Kidney (tissue), 14 donors: Measurements from ENCODE around the gene ISM2. TPM values are rescaled to one million over a fixed set of nuclear protein-coding genes. Genes with fewer than 3 reads are reported as not detected.
A peak's percentile ranks its signal among the peaks of the same experiment; 100 is the strongest.

Experiments
- DNase-seq, 5 donors: peaks; one replicate each; pipeline ENCODE4 v3.0.0-alpha.2; 2013 to 2020
- FAIRE-seq: peaks from 2 replicates; lab custom pipeline; 2012; peaks lifted over from hg19 to GRCh38; lab: Jason Lieb, UNC
- H3K27ac ChIP-seq, 2 donors: one replicate each; pipeline ENCODE4 v1.7.0; 2013; ENCODE audit warnings: low read depth in 2 of 2, low read length in 2 of 2, inconsistent platforms in 1 of 2
- H3K27me3 ChIP-seq: one replicate; pipeline ENCODE4 v1.7.1; 2013; ENCODE audit warnings: low read length, inconsistent platforms; ENCODE audit not compliant: control insufficient read depth, insufficient read depth
- H3K36me3 ChIP-seq, 3 donors: one replicate each; pipeline versions ENCODE4 v1.7.0 to v1.7.1; 2013; ENCODE audit warnings: low read length in 3 of 3, control low read depth in 1 of 3, inconsistent platforms in 1 of 3; ENCODE audit not compliant: insufficient read depth in 3 of 3, control insufficient read depth in 2 of 3
- H3K4me1 ChIP-seq, 3 donors: one replicate each; pipeline versions ENCODE4 v1.7.0 to v1.7.1; 2013; ENCODE audit warnings: low read length in 3 of 3, inconsistent platforms in 1 of 3, low read depth in 1 of 3; ENCODE audit not compliant: control insufficient read depth in 2 of 3, insufficient read depth in 2 of 3
- H3K4me3 ChIP-seq, 3 donors: one replicate each; pipeline versions ENCODE4 v1.7.0 to v1.8.1; 2013; ENCODE audit warnings: low read length in 3 of 3, control low read depth in 1 of 3, inconsistent platforms in 1 of 3
- H3K9ac ChIP-seq, 3 donors: one replicate each; pipeline versions ENCODE4 v1.7.0 to v1.7.1; 2013; ENCODE audit warnings: low read length in 3 of 3, control low read depth in 1 of 3, inconsistent platforms in 1 of 3
- H3K9me3 ChIP-seq, 3 donors: one replicate each; pipeline versions ENCODE4 v1.7.0 to v1.7.1; 2013; ENCODE audit warnings: low read length in 3 of 3, control low read depth in 1 of 3, inconsistent platforms in 1 of 3; ENCODE audit not compliant: control insufficient read depth in 2 of 3, insufficient read depth in 1 of 3
- intact Hi-C: fragments of 100-400 bp; cut with DNase I; formaldehyde crosslinking; loops from one replicate; pipeline ENCODE4 v1.11.1; 2022
- polyA plus RNA-seq: library from polyadenylated mRNA; stranded (reverse); fragments of 350-450 nt; fragmentation: Illumina TruSeq; extraction: RNeasy Lipid Tissue Mini Kit (QIAGEN cat#74804); gene quantifications from one replicate; pipeline ENCODE4 v1.2.3, GENCODE V29; 2014; ENCODE audit warnings: low read depth, low replicate concordance; ENCODE audit not compliant: insufficient read depth
- total RNA-seq: library from RNA; stranded (reverse); fragmentation: NEBNext Ultra II Directional; extraction: Animal tissue kit (Norgen Biotek cat#: 25700); gene quantifications from one replicate; pipeline ENCODE4 v1.2.1, GENCODE V29; 2021
- TF ChIP-seq, protein P1 (sequence below): IDR thresholded peaks from 3 replicates; pipeline ENCODE4 v1.5.1; 2012; ENCODE audit warnings: mild to moderate bottlenecking, moderate library complexity, borderline replicate concordance; ENCODE audit not compliant: insufficient read depth; ENCODE audit errors: extremely low read depth
- donor health status: control.
- donor health status: control.
- donor health status: control.
- donor health status: control.
- donor health status: control.
- donor health status: DM: yes; HTN: yes; CAD: no.
- donor health status: Normal renal cell carcinoma (clear cell type).

ISM2 gene
- total and polyA plus RNA-seq, 2 donors from 2014 or later, result 0.57 to 0.80 TPM

DNA sequence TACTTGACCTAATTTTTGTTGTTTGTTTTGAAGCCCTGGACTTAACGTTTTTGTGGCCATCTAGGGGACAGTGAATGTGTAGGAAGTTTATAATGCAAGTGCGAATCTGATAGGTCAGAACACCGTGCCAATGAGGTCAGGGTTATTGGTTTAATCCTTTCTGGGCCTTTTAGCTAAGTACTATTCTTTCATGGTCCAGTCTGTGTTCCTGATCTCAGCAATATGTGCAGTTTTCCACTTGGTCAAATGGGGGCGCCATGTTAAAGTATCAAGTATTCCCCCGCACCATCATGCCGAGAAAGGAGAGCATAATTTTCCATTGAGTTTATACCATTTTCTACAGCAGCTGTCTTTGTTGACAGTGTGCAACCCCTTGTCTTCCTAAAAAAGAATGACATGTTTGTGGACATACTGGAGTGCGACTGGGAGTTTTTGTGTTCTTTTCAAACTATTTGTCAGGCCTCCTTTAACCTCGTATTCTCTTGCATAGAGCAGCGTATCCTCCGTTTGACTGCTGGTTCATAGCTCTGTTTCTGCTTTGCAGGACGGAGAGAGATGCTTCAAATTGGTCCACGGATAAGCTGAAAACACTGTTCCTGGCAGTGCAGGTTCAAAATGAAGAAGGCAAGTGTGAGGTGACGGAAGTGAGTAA, 39.4 kb downstream of the ISM2 start:
- Histone ChIP-seq H3K9ac (peak overlapping the region; percentile 87 to 100 (median 87)), H3K4me1 (peaks cover 0 to 12% (median 11%) of the 10 kb centered on the region in 3 donors), H3K36me3 (peaks cover 12 to 35% (median 28%) of the 10 kb centered on the region in 3 donors), H3K4me3 (peak overlapping the region; percentile 87 to 98 (median 91)), H3K9me3 (no peaks in the 10 kb centered on the region), H3K27me3 (no peaks in the 10 kb centered on the region), H3K27ac (no peak overlapping the region)
- no peak for FAIRE-seq
- TF ChIP-seq, protein P1, sequence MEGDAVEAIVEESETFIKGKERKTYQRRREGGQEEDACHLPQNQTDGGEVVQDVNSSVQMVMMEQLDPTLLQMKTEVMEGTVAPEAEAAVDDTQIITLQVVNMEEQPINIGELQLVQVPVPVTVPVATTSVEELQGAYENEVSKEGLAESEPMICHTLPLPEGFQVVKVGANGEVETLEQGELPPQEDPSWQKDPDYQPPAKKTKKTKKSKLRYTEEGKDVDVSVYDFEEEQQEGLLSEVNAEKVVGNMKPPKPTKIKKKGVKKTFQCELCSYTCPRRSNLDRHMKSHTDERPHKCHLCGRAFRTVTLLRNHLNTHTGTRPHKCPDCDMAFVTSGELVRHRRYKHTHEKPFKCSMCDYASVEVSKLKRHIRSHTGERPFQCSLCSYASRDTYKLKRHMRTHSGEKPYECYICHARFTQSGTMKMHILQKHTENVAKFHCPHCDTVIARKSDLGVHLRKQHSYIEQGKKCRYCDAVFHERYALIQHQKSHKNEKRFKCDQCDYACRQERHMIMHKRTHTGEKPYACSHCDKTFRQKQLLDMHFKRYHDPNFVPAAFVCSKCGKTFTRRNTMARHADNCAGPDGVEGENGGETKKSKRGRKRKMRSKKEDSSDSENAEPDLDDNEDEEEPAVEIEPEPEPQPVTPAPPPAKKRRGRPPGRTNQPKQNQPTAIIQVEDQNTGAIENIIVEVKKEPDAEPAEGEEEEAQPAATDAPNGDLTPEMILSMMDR, result peak; percentile 52
- intact Hi-C loops, result no loop called here
- peak in 3 of 5 donors; percentile 69 to 92 (median 84) for DNase-seq

- no peak for FAIRE-seq
- Histone ChIP-seq H3K36me3 (peaks cover 8 to 29% (median 23%) of the 10 kb centered on the region in 3 donors), H3K27ac (peak overlapping the region; percentile 97 to 100), H3K27me3 (no peaks in the 10 kb centered on the region), H3K4me1 (peaks cover 0 to 12% (median 11%) of the 10 kb centered on the region in 3 donors), H3K4me3 (peak overlapping the region; percentile 87 to 98 (median 91)), H3K9ac (peak overlapping the region; percentile 87 to 100 (median 87)), H3K9me3 (no peaks in the 10 kb centered on the region)
- intact Hi-C loops, result no loop called here
- peak in 3 of 5 donors; percentile 32 to 43 (median 35) for DNase-seq
- TF ChIP-seq, protein P1, result no peak
Measured at GRCh38 chr14:77458249-77458950, 40.2 kb downstream of the ISM2 start.

DNA sequence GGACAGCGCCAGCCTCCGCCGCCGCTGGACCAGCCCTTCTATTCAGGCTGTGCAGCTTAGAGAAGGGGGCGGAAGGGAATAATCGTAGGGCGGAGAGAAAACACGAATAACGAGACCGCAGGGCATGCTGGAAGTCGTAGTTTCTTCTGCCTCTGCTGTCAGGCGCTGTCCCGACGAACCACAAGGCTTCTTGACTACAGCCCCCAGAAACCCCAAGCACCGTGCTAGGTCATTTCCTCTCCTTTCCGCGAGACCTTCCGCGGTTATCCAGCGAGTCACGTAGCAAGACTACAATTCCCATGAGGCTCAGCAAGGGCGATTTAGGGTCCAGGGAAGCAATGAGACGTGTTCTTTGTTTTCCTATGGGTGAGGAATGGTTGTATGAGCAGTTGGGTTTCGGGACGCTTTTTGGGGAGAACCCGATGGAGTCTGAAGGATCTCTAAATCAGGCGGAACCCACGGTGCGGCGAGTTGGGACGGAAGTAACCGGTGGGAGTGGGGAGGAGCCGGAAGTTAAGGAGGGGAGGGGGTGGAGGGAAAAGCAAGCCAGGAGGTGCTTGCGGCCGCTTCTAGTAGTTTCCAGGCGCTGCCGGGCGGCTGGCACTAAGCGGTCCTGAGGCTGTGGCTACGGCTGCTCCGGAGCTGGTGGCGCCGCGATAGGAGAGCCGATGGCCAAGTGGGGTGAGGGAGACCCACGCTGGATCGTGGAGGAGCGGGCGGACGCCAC, 40.9 kb downstream of the ISM2 start, which contains the start of the genes AHSA1 and VIPAS39:
AHSA1 (plus strand) TSS at position 572 of the 727 bp plus-strand sequence; CDS start at position 669, 97 bp downstream.
VIPAS39 (minus strand) TSS at position 80 of the 727 bp plus-strand sequence. CDS start 3,499 bp downstream, outside the sequence.
- peak within 1 kb of the TSS; percentile 87 to 98 (median 91) for H3K4me3 ChIP-seq
- DNase-seq, result peak; percentile 97 to 100 (median 98)
- H3K27me3 ChIP-seq, result no peaks in the 10 kb centered on the region
- FAIRE-seq, result peak; percentile 80
- no peaks in the 10 kb centered on the region for H3K9me3 ChIP-seq
- TF ChIP-seq, protein P1, result no peak
- H3K27ac ChIP-seq, result peak within 1 kb of the TSS; percentile 97 to 100
- intact Hi-C loops, result no loop called here
- H3K4me1 ChIP-seq, result peaks cover 0 to 12% (median 11%) of the 10 kb centered on the region in 3 donors
- H3K9ac ChIP-seq, result peak within 1 kb of the TSS; percentile 87 to 100 (median 87)
- peaks cover 10 to 24% (median 24%) of the 10 kb centered on the region in 3 donors for H3K36me3 ChIP-seq
